Neural progenitor cell (in vitro differentiated cells): ENCODE results near the gene RAB8B.

ENCODE experiments used
- EZH2 ChIP-seq: fragments of 200-600 bp; sonication (generic); IDR thresholded peaks from 2 replicates; pipeline ENCODE4 v1.6.1; 2017; ENCODE audit warnings: antibody characterized with exemption, mild to moderate bottlenecking, moderate library complexity
- TF ChIP-seq, protein P1 (sequence below): fragments of 200-600 bp; sonication (generic); IDR thresholded peaks from 2 replicates; pipeline ENCODE4 v1.5.1; 2017; ENCODE audit warnings: antibody characterized with exemption, mild to moderate bottlenecking

DNA sequence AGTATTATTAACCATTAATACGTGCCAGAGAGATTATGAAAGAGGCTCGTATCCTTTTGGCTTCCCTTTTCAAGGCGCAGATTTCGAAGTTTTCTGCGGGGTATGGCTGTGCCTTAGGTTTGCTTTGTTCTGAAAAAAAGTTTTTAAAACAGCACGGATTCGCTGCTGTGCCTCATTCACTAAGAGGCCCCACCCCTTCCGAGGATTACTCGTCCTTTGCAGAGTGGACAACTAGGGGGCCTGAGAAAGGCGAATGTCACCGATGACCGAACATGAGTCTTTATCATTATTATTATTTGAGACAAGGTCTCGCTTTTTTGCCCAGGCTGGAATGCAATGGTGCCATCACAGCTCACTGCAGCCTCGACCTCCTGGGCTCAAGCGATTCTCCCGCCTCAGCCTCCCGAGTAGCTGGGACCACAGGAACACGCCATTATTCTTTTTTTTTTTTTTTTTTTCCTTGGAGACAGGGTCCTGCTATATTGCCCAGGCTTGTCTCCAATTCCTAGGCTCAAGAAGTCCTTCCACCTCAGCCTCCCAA lies 31.4 kb upstream of the RAB8B start:
- TF ChIP-seq, protein P1, sequence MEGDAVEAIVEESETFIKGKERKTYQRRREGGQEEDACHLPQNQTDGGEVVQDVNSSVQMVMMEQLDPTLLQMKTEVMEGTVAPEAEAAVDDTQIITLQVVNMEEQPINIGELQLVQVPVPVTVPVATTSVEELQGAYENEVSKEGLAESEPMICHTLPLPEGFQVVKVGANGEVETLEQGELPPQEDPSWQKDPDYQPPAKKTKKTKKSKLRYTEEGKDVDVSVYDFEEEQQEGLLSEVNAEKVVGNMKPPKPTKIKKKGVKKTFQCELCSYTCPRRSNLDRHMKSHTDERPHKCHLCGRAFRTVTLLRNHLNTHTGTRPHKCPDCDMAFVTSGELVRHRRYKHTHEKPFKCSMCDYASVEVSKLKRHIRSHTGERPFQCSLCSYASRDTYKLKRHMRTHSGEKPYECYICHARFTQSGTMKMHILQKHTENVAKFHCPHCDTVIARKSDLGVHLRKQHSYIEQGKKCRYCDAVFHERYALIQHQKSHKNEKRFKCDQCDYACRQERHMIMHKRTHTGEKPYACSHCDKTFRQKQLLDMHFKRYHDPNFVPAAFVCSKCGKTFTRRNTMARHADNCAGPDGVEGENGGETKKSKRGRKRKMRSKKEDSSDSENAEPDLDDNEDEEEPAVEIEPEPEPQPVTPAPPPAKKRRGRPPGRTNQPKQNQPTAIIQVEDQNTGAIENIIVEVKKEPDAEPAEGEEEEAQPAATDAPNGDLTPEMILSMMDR: no peak
- TF ChIP-seq EZH2: no peak
